ENCODE results near the gene RAD50. TPM values are rescaled to one million over a fixed set of nuclear protein-coding genes. Genes with fewer than 3 reads are reported as not detected.

RAD50 gene
- total RNA-seq, 2 donors from 2014 or later, result 49.7 to 50.7 TPM

GRCh38 chr5:132640613-132641012 lies 83.8 kb downstream of the RAD50 start:
- Histone ChIP-seq H3K36me3 (ENCODE audit: control insufficient read depth, insufficient read depth, low read length) (peaks cover 39% of the 10 kb centered on the region), H3K4me1 (ENCODE audit: control insufficient read depth, insufficient read depth, low read length) (no peaks in the 10 kb centered on the region), H3K9ac (ENCODE audit: extremely low read depth, low read length, poor library complexity, severe bottlenecking) (no peak overlapping the region), H3K27ac (ENCODE audit: low read depth, low read length) (no peak overlapping the region), H3K27me3 (ENCODE audit: control insufficient read depth, insufficient read depth, low read length, poor library complexity, severe bottlenecking) (no peaks in the 10 kb centered on the region), H3K9me3 (ENCODE audit: control insufficient read depth, low read length) (no peaks in the 10 kb centered on the region), H3K4me3 (ENCODE audit: low read length) (no peak overlapping the region)
- no peaks in the 10 kb centered on the region for H3K9me3 Mint-ChIP-seq
- H3K27ac Mint-ChIP-seq, result no peak overlapping the region
- peaks cover 1% of the 10 kb centered on the region for H3K4me1 Mint-ChIP-seq
- no peak for DNase-seq
- TF ChIP-seq, protein P1, sequence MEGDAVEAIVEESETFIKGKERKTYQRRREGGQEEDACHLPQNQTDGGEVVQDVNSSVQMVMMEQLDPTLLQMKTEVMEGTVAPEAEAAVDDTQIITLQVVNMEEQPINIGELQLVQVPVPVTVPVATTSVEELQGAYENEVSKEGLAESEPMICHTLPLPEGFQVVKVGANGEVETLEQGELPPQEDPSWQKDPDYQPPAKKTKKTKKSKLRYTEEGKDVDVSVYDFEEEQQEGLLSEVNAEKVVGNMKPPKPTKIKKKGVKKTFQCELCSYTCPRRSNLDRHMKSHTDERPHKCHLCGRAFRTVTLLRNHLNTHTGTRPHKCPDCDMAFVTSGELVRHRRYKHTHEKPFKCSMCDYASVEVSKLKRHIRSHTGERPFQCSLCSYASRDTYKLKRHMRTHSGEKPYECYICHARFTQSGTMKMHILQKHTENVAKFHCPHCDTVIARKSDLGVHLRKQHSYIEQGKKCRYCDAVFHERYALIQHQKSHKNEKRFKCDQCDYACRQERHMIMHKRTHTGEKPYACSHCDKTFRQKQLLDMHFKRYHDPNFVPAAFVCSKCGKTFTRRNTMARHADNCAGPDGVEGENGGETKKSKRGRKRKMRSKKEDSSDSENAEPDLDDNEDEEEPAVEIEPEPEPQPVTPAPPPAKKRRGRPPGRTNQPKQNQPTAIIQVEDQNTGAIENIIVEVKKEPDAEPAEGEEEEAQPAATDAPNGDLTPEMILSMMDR (conservative IDR thresholded peaks at IDR 0.05), result no peak
- no peak overlapping the region for H3K4me3 Mint-ChIP-seq
- no peaks in the 10 kb centered on the region for H3K27me3 Mint-ChIP-seq (ENCODE audit: insufficient read depth)
- 89 to 96% methylated on average over 3 to 4 of the region's 4 CpGs for WGBS, 2 experiments (ENCODE audit: insufficient coverage in 1 of 2, insufficient read length in 1 of 2)
- H3K36me3 Mint-ChIP-seq (ENCODE audit: low read depth), result peaks cover 56% of the 10 kb centered on the region

DNA sequence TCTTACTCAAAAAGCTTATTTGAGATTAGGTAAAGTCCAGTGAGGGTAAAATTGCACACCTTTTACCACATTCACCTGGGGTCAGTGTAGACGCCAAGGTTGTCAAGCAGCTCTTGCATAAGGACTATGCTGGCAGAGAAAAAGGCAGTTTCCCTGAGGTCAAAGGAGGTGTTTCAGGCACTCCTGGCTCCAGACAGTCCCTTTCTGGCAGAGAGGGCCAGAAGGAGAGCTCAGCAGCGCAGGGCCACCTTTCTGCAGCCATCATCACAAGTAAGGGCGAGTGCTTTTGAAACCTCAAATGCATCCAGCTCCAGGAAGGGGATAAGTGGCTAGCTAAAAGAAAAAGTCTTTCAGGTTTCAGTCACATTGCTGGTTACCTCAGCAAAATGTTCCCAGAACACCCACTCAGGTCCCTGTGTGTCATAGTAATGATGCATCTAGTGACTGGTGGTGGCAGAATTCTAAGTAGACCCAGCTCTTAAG lies 84.5 kb downstream of the RAD50 start:
- no peak overlapping the region for H3K4me3 ChIP-seq (ENCODE audit: low read length)
- H3K27me3 ChIP-seq (ENCODE audit: control insufficient read depth, insufficient read depth, low read length, poor library complexity, severe bottlenecking), result no peaks in the 10 kb centered on the region
- no peak overlapping the region for H3K27ac ChIP-seq (ENCODE audit: low read depth, low read length)
- Mint-ChIP-seq H3K36me3 (ENCODE audit: low read depth) (peaks cover 56% of the 10 kb centered on the region), H3K27me3 (ENCODE audit: insufficient read depth) (no peaks in the 10 kb centered on the region), H3K4me3 (no peak overlapping the region), H3K9me3 (no peaks in the 10 kb centered on the region), H3K4me1 (no peaks in the 10 kb centered on the region), H3K27ac (no peak overlapping the region)
- TF ChIP-seq, protein P1 (conservative IDR thresholded peaks at IDR 0.05), result no peak
- no peak for DNase-seq
- WGBS, 2 experiments (ENCODE audit: insufficient coverage in 1 of 2, insufficient read length in 1 of 2), result 91 to 96% methylated on average over 3 of the region's 3 CpGs
- no peak overlapping the region for H3K9ac ChIP-seq (ENCODE audit: extremely low read depth, low read length, poor library complexity, severe bottlenecking)
- H3K4me1 ChIP-seq (ENCODE audit: control insufficient read depth, insufficient read depth, low read length), result no peaks in the 10 kb centered on the region
- H3K36me3 ChIP-seq (ENCODE audit: control insufficient read depth, insufficient read depth, low read length), result peaks cover 39% of the 10 kb centered on the region
- H3K9me3 ChIP-seq (ENCODE audit: control insufficient read depth, low read length), result no peaks in the 10 kb centered on the region

DNA sequence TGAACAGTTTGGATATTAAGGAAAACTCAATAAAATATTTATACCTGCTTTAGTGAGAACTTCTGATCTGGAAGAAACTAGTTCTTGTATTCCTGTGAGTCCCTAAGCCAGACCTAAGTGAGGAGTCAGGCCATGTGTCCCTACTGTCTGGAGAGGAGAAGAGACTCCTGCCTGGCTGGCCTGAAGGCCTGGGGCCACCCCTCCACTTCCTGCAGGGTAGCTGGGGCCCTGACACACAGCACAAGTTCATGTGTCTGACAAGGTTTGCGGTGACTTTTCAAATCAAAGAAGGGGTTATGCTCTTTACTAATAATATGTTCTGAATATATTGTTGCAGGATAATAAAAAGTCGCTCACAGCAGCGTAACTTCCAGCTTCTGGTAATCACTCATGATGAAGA lies 85.1 kb downstream of the RAD50 start:
- Histone ChIP-seq H3K9ac (ENCODE audit: extremely low read depth, low read length, poor library complexity, severe bottlenecking) (no peak overlapping the region), H3K27ac (ENCODE audit: low read depth, low read length) (no peak overlapping the region), H3K27me3 (ENCODE audit: control insufficient read depth, insufficient read depth, low read length, poor library complexity, severe bottlenecking) (no peaks in the 10 kb centered on the region), H3K4me1 (ENCODE audit: control insufficient read depth, insufficient read depth, low read length) (no peaks in the 10 kb centered on the region), H3K4me3 (ENCODE audit: low read length) (no peak overlapping the region), H3K9me3 (ENCODE audit: control insufficient read depth, low read length) (no peaks in the 10 kb centered on the region), H3K36me3 (ENCODE audit: control insufficient read depth, insufficient read depth, low read length) (peaks cover 39% of the 10 kb centered on the region)
- no peak for DNase-seq
- H3K4me1 Mint-ChIP-seq, result no peaks in the 10 kb centered on the region
- no peaks in the 10 kb centered on the region for H3K9me3 Mint-ChIP-seq
- no peak overlapping the region for H3K27ac Mint-ChIP-seq
- TF ChIP-seq, protein P1 (conservative IDR thresholded peaks at IDR 0.05), result no peak
- peaks cover 53% of the 10 kb centered on the region for H3K36me3 Mint-ChIP-seq (ENCODE audit: low read depth)
- 97 to 99% methylated on average over 3 of the region's 3 CpGs for WGBS, 2 experiments (ENCODE audit: insufficient coverage in 1 of 2, insufficient read length in 1 of 2)
- H3K4me3 Mint-ChIP-seq, result no peak overlapping the region
- H3K27me3 Mint-ChIP-seq (ENCODE audit: insufficient read depth), result no peaks in the 10 kb centered on the region
